Activated B cell treated with CpG ODN at 0.5 μM for 24 hours (primary cell): ENCODE results near the gene ARHGEF25. TPM values are rescaled to one million over a fixed set of nuclear protein-coding genes. Genes with fewer than 3 reads are reported as not detected.
A peak's percentile ranks its signal among the peaks of the same experiment; 100 is the strongest.

Experiments used
- ATAC-seq: fragments of 200-7000 bp; cut with Tn5 transposase; one replicate; pipeline ENCODE4 v1.10.0; 2021; ENCODE audit warnings: low read depth, mild to moderate bottlenecking, moderate library complexity
- CTCF ChIA-PET: fragments of 350-600 bp; sonication (Branson Sonifier 250); formaldehyde crosslinking; loops from one replicate; lab custom pipeline; 2021; ENCODE audit warnings: antibody characterized with exemption; lab: Charles Lee
- POLR2A ChIA-PET: fragments of 350-600 bp; sonication (Branson Sonifier 250); formaldehyde crosslinking; loops from one replicate; lab custom pipeline; 2021; ENCODE audit warnings: antibody characterized with exemption; lab: Charles Lee
- DNase-seq: peaks from one replicate; pipeline ENCODE4 v3.0.0; 2022
- H3K27ac Mint-ChIP-seq: one replicate; pipeline ENCODE4 v1.8.0; 2020; ENCODE audit warnings: mixed read lengths
- H3K27me3 Mint-ChIP-seq: one replicate; pipeline ENCODE4 v1.8.0; 2021; ENCODE audit warnings: mixed read lengths
- H3K36me3 Mint-ChIP-seq: one replicate; pipeline ENCODE4 v1.8.0; 2021; ENCODE audit warnings: low read depth, mixed read lengths
- H3K4me1 Mint-ChIP-seq: one replicate; pipeline ENCODE4 v1.8.0; 2021; ENCODE audit warnings: mixed read lengths
- H3K4me3 Mint-ChIP-seq: one replicate; pipeline ENCODE4 v1.8.0; 2020; ENCODE audit warnings: mild to moderate bottlenecking, mixed read lengths
- H3K9me3 Mint-ChIP-seq: one replicate; pipeline ENCODE4 v1.8.0; 2020; ENCODE audit warnings: mixed read lengths
- intact Hi-C: fragments of 100-400 bp; cut with micrococcal nuclease; formaldehyde crosslinking; loops from one replicate; pipeline ENCODE4 v1.15.1; 2024
- total RNA-seq: library from RNA; stranded (reverse); gene quantifications from 2 replicates; pipeline ENCODE4 v1.2.3, GENCODE V29; 2022
- TF ChIP-seq, protein P1 (sequence below): fragments of 200-600 bp; IDR thresholded peaks from one replicate; pipeline ENCODE4 v1.8.0; 2022; ENCODE audit warnings: antibody characterized with exemption, mild to moderate bottlenecking

ARHGEF25 gene
- total RNA-seq, 1 donor from 2014 or later: not detected

DNA sequence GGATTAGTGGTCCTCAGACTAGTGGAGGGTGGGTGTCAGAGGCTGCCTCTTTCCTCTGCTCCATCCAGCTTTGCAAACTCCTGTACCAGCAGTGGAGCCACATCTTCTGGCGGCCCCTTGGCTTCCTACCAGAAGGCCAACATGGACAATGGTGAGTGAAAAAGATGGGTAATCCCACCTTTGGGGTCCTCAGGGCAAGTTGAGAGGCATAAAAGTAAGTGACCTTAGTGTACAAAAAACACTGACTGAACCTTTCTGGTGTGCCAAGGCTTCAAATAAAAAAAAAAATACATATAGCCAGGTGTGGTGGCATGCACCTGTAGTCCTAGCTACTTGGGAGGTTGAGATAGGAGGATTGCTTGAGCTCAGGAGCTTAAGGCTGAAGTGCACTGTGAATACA lies 29.4 kb upstream of the ARHGEF25 start:
- peaks cover 12% of the 10 kb centered on the region for H3K27me3 Mint-ChIP-seq
- ChIA-PET POLR2A (no interaction called here), CTCF (interaction anchor here (1.0 to 6.6 kb wide), 5 partner anchors 11 to 56 kb away, joined by 3 to 126 read pairs (median 27); partner anchors contain the start of genes B4GALNT1 and PIP4K2C)
- no peak overlapping the region for H3K4me3 Mint-ChIP-seq
- no peak for DNase-seq
- intact Hi-C loops: loop anchor here (2.0 kb wide), 1 partner anchor 59 kb away; the partner anchor contains the start of gene MBD6
- H3K9me3 Mint-ChIP-seq: no peaks in the 10 kb centered on the region
- peaks cover 4% of the 10 kb centered on the region for H3K4me1 Mint-ChIP-seq
- no peak overlapping the region for H3K27ac Mint-ChIP-seq
- no peak for ATAC-seq
- TF ChIP-seq, protein P1, sequence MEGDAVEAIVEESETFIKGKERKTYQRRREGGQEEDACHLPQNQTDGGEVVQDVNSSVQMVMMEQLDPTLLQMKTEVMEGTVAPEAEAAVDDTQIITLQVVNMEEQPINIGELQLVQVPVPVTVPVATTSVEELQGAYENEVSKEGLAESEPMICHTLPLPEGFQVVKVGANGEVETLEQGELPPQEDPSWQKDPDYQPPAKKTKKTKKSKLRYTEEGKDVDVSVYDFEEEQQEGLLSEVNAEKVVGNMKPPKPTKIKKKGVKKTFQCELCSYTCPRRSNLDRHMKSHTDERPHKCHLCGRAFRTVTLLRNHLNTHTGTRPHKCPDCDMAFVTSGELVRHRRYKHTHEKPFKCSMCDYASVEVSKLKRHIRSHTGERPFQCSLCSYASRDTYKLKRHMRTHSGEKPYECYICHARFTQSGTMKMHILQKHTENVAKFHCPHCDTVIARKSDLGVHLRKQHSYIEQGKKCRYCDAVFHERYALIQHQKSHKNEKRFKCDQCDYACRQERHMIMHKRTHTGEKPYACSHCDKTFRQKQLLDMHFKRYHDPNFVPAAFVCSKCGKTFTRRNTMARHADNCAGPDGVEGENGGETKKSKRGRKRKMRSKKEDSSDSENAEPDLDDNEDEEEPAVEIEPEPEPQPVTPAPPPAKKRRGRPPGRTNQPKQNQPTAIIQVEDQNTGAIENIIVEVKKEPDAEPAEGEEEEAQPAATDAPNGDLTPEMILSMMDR: no peak
- H3K36me3 Mint-ChIP-seq: no peaks in the 10 kb centered on the region

DNA sequence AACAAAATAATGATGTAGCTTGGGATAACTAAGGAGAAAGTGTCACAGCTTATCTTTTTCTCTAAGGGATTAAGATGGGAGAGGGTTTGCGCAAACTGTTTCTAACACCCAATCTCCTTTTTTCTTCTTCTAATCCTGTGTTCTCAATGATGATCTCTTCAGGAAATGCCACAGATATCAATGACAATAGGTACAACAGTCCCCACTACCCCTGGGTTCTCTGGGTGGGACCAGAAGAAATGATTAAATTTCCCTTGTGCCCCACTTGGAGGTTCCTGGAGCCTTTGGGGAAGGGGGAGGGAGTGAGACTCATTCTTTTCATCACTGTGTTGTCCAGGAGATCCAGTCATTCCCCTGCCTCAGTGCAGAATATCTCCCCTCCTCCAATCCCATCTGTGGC lies 28.8 kb upstream of the ARHGEF25 start:
- H3K4me3 Mint-ChIP-seq: no peak overlapping the region
- CTCF ChIA-PET: interaction anchor here (0.7 to 6.6 kb wide), 9 partner anchors 10 to 1393 kb away, joined by 3 to 126 read pairs (median 5); partner anchors contain the start of genes B4GALNT1, GLI1, PIP4K2C and SMARCC2
- H3K27ac Mint-ChIP-seq: no peak overlapping the region
- H3K4me1 Mint-ChIP-seq: peaks cover 4% of the 10 kb centered on the region
- ATAC-seq (no peak), DNase-seq (no peak)
- POLR2A ChIA-PET: interaction anchor here (1.4 to 1.6 kb wide), 2 partner anchors 38 to 123 kb away, joined by 4 to 14 read pairs; no protein-coding TSS in a partner anchor
- H3K27me3 Mint-ChIP-seq: peaks cover 12% of the 10 kb centered on the region
- H3K9me3 Mint-ChIP-seq: no peaks in the 10 kb centered on the region
- intact Hi-C loops: loop anchor here (2.0 kb wide), 1 partner anchor 60 kb away; the partner anchor contains the start of gene MBD6
- TF ChIP-seq, protein P1: no peak
- no peaks in the 10 kb centered on the region for H3K36me3 Mint-ChIP-seq

DNA sequence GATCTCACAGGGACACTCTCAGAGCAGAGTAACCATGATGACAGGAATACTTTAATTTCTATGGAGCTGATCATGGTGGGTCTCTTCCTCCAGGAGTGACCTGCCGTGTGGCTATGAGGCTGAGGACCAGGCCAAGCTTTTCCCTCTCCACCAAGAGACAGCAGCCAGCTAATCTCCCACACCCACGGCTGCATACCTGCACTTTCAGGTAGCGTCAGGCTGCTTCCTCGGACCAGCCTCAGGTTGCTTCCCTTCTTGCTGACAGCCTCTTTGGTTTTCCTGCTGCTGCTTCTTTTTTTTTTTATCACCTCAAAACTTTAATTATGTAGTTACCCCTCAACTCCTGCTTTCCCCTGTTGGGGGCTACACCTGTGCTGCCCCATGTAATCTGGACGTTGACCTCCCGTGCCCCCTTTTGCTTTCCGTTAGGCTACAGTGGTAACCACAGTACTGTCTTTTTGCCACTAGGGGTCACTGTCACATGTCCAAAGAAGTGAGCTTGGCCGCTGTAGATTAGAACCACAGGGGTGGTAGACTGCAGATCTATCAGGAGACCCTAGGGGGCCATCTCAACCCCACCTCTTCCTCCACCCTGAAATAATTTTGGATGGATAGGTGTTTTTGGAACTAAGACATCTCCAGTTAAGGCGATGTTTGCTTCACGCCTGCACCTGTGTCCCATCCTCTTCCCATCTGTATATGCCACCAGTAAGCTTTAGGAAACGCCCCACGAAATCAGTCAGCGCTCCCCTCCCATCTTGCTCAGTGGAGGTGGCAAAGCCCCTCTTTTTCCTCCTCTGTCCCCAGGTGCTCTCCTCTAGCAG lies 28.0 kb upstream of the ARHGEF25 start:
- ATAC-seq: peak; percentile 100
- peaks cover 12% of the 10 kb centered on the region for H3K27me3 Mint-ChIP-seq
- POLR2A ChIA-PET: interaction anchor here (0.7 to 1.6 kb wide), 7 partner anchors 31 to 252 kb away, joined by 3 to 14 read pairs (median 3); no protein-coding TSS in a partner anchor
- TF ChIP-seq, protein P1: peak; percentile 85
- no peaks in the 10 kb centered on the region for H3K36me3 Mint-ChIP-seq
- CTCF ChIA-PET: interaction anchor here (0.7 to 6.6 kb wide), 19 partner anchors 9 to 1394 kb away, joined by 3 to 126 read pairs (median 6); partner anchors contain the start of genes B4GALNT1, DCTN2, GLI1 and PIP4K2C
- H3K4me1 Mint-ChIP-seq: peaks cover 4% of the 10 kb centered on the region
- intact Hi-C loops: loop anchor here (1.0 to 2.0 kb wide), 7 partner anchors 8 to 322 kb away; partner anchors contain the start of genes B4GALNT1, MBD6 and PIP4K2C
- no peak overlapping the region for H3K4me3 Mint-ChIP-seq
- no peak overlapping the region for H3K27ac Mint-ChIP-seq
- DNase-seq: peak; percentile 24
- H3K9me3 Mint-ChIP-seq: no peaks in the 10 kb centered on the region

DNA sequence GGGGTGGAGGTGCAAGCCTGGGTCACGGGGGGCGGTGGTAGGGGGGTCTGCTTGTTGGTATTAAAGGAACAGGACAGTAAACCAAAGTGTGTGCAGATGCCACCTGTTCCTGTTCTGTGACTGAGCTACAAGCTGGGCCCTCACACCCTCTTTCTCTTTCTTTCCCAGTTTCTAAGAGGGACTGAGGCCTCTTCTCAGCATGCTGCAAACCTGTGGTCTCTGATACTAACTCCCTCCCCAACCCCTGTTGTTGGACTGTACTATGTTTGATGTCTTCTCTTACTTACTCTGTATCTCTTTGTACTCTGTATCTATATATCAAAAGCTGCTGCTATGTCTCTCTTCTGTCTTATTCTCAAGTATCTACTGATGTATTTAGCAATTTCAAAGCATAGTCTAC lies 27.2 kb upstream of the ARHGEF25 start:
- TF ChIP-seq, protein P1: no peak
- Mint-ChIP-seq H3K27me3 (peaks cover 12% of the 10 kb centered on the region), H3K36me3 (no peaks in the 10 kb centered on the region), H3K4me3 (no peak overlapping the region), H3K27ac (no peak overlapping the region), H3K4me1 (peaks cover 4% of the 10 kb centered on the region), H3K9me3 (no peaks in the 10 kb centered on the region)
- ATAC-seq (no peak), DNase-seq (no peak)
- POLR2A ChIA-PET: interaction anchor here (1.1 to 1.6 kb wide), 4 partner anchors 36 to 125 kb away, joined by 3 to 14 read pairs (median 5); no protein-coding TSS in a partner anchor
- intact Hi-C loops: no loop called here
- CTCF ChIA-PET: interaction anchor here (0.9 to 6.6 kb wide), 14 partner anchors 9 to 321 kb away, joined by 3 to 126 read pairs (median 6); partner anchors contain the start of genes B4GALNT1, DCTN2 and PIP4K2C
